ENCODE results near the gene SRC. TPM values are rescaled to one million over a fixed set of nuclear protein-coding genes. Genes with fewer than 3 reads are reported as not detected.

Gene SRC
- total RNA-seq, 4 donors from 2014 or later: 23.4 to 36.9 (median 29.0) TPM

- Histone ChIP-seq H3K36me3 (peaks cover 0 to 2% (median 0%) of the 10 kb centered on the region in 3 donors), H3K27me3 (no peaks in the 10 kb centered on the region), H3K27ac (peak overlapping the region in 2 of 4 donors; percentile 50 to 69), H3K4me1 (peaks cover 0 to 54% (median 27%) of the 10 kb centered on the region in 4 donors), H3K4me3 (no peak overlapping the region), H3K9me3 (no peaks in the 10 kb centered on the region)
- no peak for DNase-seq (ENCODE audit: low spot score in 2 of 2)
- TF ChIP-seq, protein P1, sequence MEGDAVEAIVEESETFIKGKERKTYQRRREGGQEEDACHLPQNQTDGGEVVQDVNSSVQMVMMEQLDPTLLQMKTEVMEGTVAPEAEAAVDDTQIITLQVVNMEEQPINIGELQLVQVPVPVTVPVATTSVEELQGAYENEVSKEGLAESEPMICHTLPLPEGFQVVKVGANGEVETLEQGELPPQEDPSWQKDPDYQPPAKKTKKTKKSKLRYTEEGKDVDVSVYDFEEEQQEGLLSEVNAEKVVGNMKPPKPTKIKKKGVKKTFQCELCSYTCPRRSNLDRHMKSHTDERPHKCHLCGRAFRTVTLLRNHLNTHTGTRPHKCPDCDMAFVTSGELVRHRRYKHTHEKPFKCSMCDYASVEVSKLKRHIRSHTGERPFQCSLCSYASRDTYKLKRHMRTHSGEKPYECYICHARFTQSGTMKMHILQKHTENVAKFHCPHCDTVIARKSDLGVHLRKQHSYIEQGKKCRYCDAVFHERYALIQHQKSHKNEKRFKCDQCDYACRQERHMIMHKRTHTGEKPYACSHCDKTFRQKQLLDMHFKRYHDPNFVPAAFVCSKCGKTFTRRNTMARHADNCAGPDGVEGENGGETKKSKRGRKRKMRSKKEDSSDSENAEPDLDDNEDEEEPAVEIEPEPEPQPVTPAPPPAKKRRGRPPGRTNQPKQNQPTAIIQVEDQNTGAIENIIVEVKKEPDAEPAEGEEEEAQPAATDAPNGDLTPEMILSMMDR (IDR thresholded peaks at IDR 0.05): no peak
- no peak for TF ChIP-seq POLR2A (IDR thresholded peaks at IDR 0.05)
- no peak for TF ChIP-seq EP300 (IDR thresholded peaks at IDR 0.05)
- 60 to 61% methylated on average over 15 of the region's 15 CpGs for WGBS, 2 donors
Measured at GRCh38 chr20:37357481-37358365, 11.8 kb downstream of the SRC start.

DNA sequence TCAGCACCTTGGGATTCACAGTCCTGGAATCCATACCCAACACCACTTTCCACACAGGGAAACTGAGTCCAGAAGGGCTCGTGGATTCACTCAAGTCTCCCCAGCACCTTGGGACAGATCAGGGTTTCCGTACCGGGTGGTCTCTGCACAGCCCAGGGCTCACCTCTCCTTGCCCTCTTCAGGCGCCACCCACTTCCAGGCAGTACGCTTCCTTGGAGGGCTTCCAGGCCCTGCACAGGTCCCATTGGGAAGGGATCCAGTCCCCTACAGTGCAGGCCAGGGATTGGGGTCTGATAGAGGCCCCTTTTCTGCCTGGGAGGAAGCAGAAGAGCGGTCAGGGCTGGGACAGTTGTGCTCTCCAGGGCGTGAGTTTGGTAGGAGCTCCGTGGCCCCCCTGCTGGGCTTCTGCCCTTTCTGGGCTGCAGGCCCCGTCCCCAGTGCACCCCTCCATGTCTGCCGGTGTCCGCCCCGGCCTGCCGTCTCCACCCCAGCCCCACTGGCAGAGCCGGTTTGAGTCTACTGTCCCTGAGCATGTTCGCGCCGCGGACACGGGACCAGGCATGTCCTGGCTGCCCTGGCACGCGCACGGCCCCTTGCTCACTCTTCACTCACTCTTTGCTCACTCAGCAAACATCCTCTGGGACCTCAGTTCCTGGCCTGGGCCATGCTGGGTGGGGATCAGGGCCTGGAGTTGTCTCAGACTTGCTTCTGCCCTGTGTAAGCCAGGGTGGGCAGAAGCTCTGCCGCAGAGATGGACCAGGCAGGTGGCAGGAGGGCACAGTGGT lies 12.6 kb downstream of the SRC start:
- Histone ChIP-seq H3K4me1 (peaks cover 0 to 54% (median 27%) of the 10 kb centered on the region in 4 donors), H3K27ac (peak overlapping the region in 2 of 4 donors; percentile 50 to 55), H3K9me3 (no peaks in the 10 kb centered on the region), H3K27me3 (no peaks in the 10 kb centered on the region), H3K36me3 (no peaks in the 10 kb centered on the region), H3K4me3 (no peak overlapping the region)
- DNase-seq (ENCODE audit: low spot score in 2 of 2): no peak
- 47 to 59% methylated on average over 21 to 22 of the region's 23 CpGs for WGBS, 2 donors
- TF ChIP-seq, protein P1 (IDR thresholded peaks at IDR 0.05): no peak
- TF ChIP-seq POLR2A (IDR thresholded peaks at IDR 0.05) (no peak), EP300 (IDR thresholded peaks at IDR 0.05) (no peak)

DNA sequence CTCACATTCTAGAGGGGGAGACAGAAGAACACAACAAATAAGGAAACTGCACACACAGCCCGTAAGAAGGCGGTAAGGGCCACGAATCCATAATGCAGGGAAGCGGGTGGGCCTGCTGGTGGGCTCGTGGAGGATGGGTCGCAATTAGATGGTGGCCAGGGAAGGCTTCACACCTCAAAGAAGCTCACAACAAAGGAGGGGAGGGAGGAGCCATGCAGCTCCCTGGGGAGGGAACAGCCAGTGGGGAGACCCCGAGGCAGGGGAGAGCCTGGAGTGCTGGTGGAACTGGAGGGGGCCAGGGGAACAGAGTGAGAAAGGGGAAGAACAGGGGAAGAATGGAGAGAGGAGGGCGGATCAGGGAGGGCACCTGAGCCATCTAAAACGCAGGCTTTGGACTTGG lies 13.4 kb downstream of the SRC start:
- Histone ChIP-seq H3K4me3 (no peak overlapping the region), H3K36me3 (no peaks in the 10 kb centered on the region), H3K4me1 (peaks cover 0 to 54% (median 27%) of the 10 kb centered on the region in 4 donors), H3K27me3 (no peaks in the 10 kb centered on the region), H3K9me3 (no peaks in the 10 kb centered on the region), H3K27ac (no peak overlapping the region)
- no peak for DNase-seq (ENCODE audit: low spot score in 2 of 2)
- WGBS, 2 donors: 66 to 73% methylated on average over 9 of the region's 9 CpGs
- TF ChIP-seq POLR2A (IDR thresholded peaks at IDR 0.05) (no peak), EP300 (IDR thresholded peaks at IDR 0.05) (no peak)
- TF ChIP-seq, protein P1 (IDR thresholded peaks at IDR 0.05): no peak

GRCh38 chr20:37359836-37360235 lies 13.9 kb downstream of the SRC start:
- Histone ChIP-seq H3K36me3 (no peaks in the 10 kb centered on the region), H3K27ac (no peak overlapping the region), H3K4me3 (no peak overlapping the region), H3K27me3 (no peaks in the 10 kb centered on the region), H3K9me3 (no peaks in the 10 kb centered on the region), H3K4me1 (peaks cover 0 to 53% (median 27%) of the 10 kb centered on the region in 4 donors)
- DNase-seq (ENCODE audit: low spot score in 2 of 2): no peak
- no peak for TF ChIP-seq EP300 (IDR thresholded peaks at IDR 0.05)
- TF ChIP-seq, protein P1 (IDR thresholded peaks at IDR 0.05): no peak
- no peak for TF ChIP-seq POLR2A (IDR thresholded peaks at IDR 0.05)
- WGBS, 2 donors: 76 to 77% methylated on average over 5 of the region's 5 CpGs

Data from tibial nerve (tissue), 4 donors.